Vagina (tissue), 2 donors: ENCODE data around the gene MADD. TPM values are rescaled to one million over a fixed set of nuclear protein-coding genes. Genes with fewer than 3 reads are reported as not detected.

ENCODE experiments used
- DNase-seq, 2 donors: peaks; one replicate each; pipeline ENCODE4 v3.0.0-alpha.2; 2017; ENCODE audit errors: extremely low spot score in 2 of 2
- H3K27ac ChIP-seq: fragments of 200-600 bp; sonication (generic); one replicate; pipeline ENCODE4 v1.5.1; 2019
- H3K27me3 ChIP-seq: fragments of 200-600 bp; sonication (generic); one replicate; pipeline ENCODE4 v1.5.1; 2019
- H3K36me3 ChIP-seq, 2 donors: fragments of 200-600 bp; sonication (generic); one replicate each; pipeline ENCODE4 v1.5.1; 2017 to 2019
- H3K4me1 ChIP-seq: fragments of 200-600 bp; sonication (generic); one replicate; pipeline ENCODE4 v1.5.1; 2019
- H3K4me3 ChIP-seq, 2 donors: fragments of 200-600 bp; sonication (generic); 1 replicate in 1 of 2; 2 replicates in 1 of 2; pipeline ENCODE4 v1.5.1; 2016 to 2019
- H3K9me3 ChIP-seq: fragments of 200-600 bp; sonication (generic); one replicate; pipeline ENCODE4 v1.5.1; 2019
- POLR2A ChIP-seq, 2 donors: fragments of 450-650 bp; IDR thresholded peaks; one replicate each; pipeline ENCODE4 v1.6.1; 2017; ENCODE audit warnings: antibody characterized with exemption in 2 of 2, mild to moderate bottlenecking in 2 of 2, moderate library complexity in 2 of 2
- POLR2AphosphoS5 ChIP-seq, 2 donors: sonication (generic); formaldehyde crosslinking; IDR thresholded peaks; one replicate each; pipeline ENCODE4 v1.9.0; 2017; ENCODE audit warnings: antibody characterized with exemption in 2 of 2, mild to moderate bottlenecking in 2 of 2, low read depth in 1 of 2; ENCODE audit not compliant: insufficient read depth in 1 of 2
- intact Hi-C: fragments of 100-400 bp; cut with DNase I; formaldehyde crosslinking; loops from one replicate; pipeline ENCODE4 v1.15.1; 2023
- total RNA-seq: library from RNA; depleted of rRNA; stranded (reverse); fragments of >200 nt; gene quantifications from one replicate; pipeline ENCODE4 v1.2.3, GENCODE V29; 2016
- TF ChIP-seq, protein P1 (sequence below), 3 experiments: fragments of 450-650 bp in 2 of 3; fragments of 200-600 bp in 1 of 3; sonication (generic) in 1 of 3; IDR thresholded peaks; one replicate each; pipeline ENCODE4 v1.5.1; 2017 to 2019; ENCODE audit warnings: antibody characterized with exemption in 3 of 3, mild to moderate bottlenecking in 2 of 3, moderate library complexity in 2 of 3

Gene MADD
- total RNA-seq, 1 donor from 2014 or later = 56.5 TPM

DNA sequence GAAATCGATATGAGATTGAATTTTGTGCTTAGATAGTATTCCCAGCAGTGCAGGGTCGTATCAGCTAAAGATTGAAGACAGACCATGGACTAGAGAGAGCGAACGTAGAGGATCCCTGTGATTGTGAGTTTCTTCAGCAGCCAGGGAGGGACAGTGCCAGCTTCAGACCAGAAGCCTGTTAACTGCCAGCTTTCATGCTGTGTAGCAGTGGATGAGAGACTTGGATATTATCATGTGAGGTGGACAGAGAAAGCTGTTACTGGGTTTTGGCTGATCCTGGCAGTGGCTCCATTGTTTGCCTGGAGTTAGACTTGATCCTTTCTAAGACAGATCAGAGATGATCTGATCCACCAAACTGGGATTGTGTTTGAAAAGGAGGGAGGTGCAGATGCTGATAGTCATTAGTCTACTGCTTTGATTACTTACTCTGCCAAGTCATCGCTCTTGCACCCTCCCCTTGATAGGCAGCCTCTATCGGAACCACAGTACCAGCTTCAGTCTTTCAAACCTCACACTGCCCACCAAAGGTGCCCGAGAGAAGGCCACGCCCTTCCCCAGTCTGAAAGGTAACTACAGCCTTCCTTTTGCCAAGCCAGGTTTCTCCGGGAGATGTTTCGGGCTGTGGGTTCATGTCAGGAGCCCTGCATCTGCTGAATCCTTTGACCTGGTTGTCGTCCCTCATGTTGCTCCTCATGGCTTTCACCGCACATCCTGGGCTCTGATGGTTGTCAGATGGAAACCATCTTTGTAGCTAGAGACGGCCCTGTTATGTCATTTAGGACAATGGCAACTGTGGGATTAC lies 16.2 kb downstream of the MADD start:
- Histone ChIP-seq H3K9me3 (no peaks in the 10 kb centered on the region), H3K4me1 (no peaks in the 10 kb centered on the region), H3K4me3 (no peak overlapping the region), H3K27me3 (no peaks in the 10 kb centered on the region), H3K36me3 (peaks cover 0 to 98% of the 10 kb centered on the region in 2 donors), H3K27ac (no peak overlapping the region)
- no peak for DNase-seq
- intact Hi-C loops = loop anchor here (10.0 kb wide), 1 partner anchor 69 kb away; the partner anchor contains the start of gene MYBPC3
- TF ChIP-seq, protein P1, sequence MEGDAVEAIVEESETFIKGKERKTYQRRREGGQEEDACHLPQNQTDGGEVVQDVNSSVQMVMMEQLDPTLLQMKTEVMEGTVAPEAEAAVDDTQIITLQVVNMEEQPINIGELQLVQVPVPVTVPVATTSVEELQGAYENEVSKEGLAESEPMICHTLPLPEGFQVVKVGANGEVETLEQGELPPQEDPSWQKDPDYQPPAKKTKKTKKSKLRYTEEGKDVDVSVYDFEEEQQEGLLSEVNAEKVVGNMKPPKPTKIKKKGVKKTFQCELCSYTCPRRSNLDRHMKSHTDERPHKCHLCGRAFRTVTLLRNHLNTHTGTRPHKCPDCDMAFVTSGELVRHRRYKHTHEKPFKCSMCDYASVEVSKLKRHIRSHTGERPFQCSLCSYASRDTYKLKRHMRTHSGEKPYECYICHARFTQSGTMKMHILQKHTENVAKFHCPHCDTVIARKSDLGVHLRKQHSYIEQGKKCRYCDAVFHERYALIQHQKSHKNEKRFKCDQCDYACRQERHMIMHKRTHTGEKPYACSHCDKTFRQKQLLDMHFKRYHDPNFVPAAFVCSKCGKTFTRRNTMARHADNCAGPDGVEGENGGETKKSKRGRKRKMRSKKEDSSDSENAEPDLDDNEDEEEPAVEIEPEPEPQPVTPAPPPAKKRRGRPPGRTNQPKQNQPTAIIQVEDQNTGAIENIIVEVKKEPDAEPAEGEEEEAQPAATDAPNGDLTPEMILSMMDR (IDR thresholded peaks at IDR 0.05) = no peak
- TF ChIP-seq POLR2AphosphoS5 (IDR thresholded peaks at IDR 0.05; ENCODE audit: insufficient read depth in 1 of 2, low read depth in 1 of 2) (no peak), POLR2A (IDR thresholded peaks at IDR 0.05) (no peak)

DNA sequence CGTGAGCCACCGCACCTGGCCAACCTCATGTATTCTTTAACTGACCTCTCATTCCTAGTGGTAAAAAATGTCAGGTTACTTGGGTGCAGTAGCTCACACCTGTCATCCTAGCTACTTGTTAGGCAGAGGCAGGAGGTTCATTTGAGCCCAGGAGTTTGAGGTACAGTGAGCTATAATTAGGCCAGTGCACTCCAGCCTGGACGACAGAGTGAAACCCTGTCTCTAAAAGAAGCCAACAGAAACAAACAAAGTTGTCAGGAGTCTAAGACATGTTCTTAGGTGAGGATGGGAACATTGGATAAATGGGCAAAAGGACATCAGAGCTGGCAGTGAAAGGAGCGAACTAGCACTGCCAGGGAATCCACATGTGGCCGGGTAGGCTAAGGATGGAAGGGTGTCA lies 18.1 kb downstream of the MADD start:
- Histone ChIP-seq H3K4me3 (no peak overlapping the region), H3K4me1 (no peaks in the 10 kb centered on the region), H3K27me3 (no peaks in the 10 kb centered on the region), H3K9me3 (no peaks in the 10 kb centered on the region), H3K27ac (no peak overlapping the region), H3K36me3 (peaks cover 0 to 98% of the 10 kb centered on the region in 2 donors)
- no peak for DNase-seq
- intact Hi-C loops = loop anchor here (10.0 kb wide), 1 partner anchor 67 kb away; the partner anchor contains the start of gene MYBPC3
- TF ChIP-seq POLR2A (IDR thresholded peaks at IDR 0.05) = no peak
- TF ChIP-seq POLR2AphosphoS5 (IDR thresholded peaks at IDR 0.05; ENCODE audit: insufficient read depth in 1 of 2, low read depth in 1 of 2) = no peak
- TF ChIP-seq, protein P1 (IDR thresholded peaks at IDR 0.05) = no peak

DNA sequence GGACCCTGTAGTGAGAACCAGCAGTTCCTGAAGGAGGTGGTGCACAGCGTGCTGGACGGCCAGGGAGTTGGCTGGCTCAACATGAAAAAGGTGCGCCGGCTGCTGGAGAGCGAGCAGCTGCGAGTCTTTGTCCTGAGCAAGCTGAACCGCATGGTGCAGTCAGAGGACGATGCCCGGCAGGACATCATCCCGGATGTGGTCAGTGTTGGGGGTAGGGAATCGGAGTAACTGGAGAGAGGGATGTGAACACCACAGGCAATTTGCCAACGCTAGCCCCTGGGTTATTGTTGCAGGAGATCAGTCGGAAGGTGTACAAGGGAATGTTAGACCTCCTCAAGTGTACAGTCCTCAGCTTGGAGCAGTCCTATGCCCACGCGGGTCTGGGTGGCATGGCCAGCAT lies 19.9 kb downstream of the MADD start:
- Histone ChIP-seq H3K27ac (no peak overlapping the region), H3K36me3 (peaks cover 0 to 93% of the 10 kb centered on the region in 2 donors), H3K4me3 (no peak overlapping the region), H3K4me1 (no peaks in the 10 kb centered on the region), H3K27me3 (no peaks in the 10 kb centered on the region), H3K9me3 (no peaks in the 10 kb centered on the region)
- no peak for DNase-seq
- TF ChIP-seq, protein P1 (IDR thresholded peaks at IDR 0.05) = no peak
- intact Hi-C loops = loop anchor here (10.0 kb wide), 1 partner anchor 65 kb away; the partner anchor contains the start of gene MYBPC3

DNA sequence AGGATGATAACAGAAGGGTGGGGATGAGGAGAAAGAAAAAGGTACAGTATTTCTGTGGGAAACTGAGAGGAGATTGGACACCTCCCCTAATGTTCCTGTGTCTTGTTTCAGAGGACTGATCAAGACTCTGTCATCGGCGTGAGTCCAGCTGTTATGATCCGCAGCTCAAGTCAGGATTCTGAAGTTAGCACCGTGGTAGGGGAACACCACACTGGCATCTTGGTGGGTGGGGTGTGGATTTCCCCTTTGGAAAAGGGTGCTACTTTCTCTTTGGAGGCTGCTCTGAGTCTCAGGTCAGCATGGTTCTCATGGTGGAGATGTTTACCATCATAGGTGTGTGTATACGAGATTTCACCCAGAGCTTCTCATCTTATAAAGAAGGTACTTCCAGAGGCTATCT lies 25.5 kb downstream of the MADD start:
- Histone ChIP-seq H3K36me3 (peaks cover 3 to 95% of the 10 kb centered on the region in 2 donors), H3K27ac (no peak overlapping the region), H3K4me3 (no peak overlapping the region), H3K27me3 (no peaks in the 10 kb centered on the region), H3K9me3 (no peaks in the 10 kb centered on the region), H3K4me1 (no peaks in the 10 kb centered on the region)
- intact Hi-C loops = no loop called here
- TF ChIP-seq, protein P1 (IDR thresholded peaks at IDR 0.05) = no peak
- no peak for TF ChIP-seq POLR2AphosphoS5 (IDR thresholded peaks at IDR 0.05; ENCODE audit: insufficient read depth in 1 of 2, low read depth in 1 of 2)
- no peak for TF ChIP-seq POLR2A (IDR thresholded peaks at IDR 0.05)
- DNase-seq = no peak

DNA sequence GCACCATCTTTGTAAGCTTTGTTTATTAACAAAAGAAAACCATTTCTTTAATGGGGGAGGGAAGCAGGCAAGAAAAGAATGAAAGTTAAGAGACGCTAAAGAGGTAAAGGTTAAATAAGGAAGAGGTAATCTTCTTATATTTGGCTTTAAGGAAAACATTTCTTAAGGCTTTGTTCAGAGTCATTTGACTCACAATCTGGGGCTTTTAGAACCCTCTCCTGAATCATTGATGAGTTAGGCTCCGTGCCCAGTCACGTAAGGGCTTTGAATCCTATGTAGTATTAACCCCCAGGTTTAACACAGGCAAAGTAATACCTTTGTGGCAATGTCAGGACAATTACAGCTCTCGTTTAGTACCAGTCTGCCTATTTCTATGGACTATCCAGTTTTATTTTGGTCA lies 26.1 kb downstream of the MADD start:
- TF ChIP-seq POLR2AphosphoS5 (IDR thresholded peaks at IDR 0.05; ENCODE audit: insufficient read depth in 1 of 2, low read depth in 1 of 2) = no peak
- no peak for TF ChIP-seq POLR2A (IDR thresholded peaks at IDR 0.05)
- TF ChIP-seq, protein P1 (IDR thresholded peaks at IDR 0.05) = no peak
- Histone ChIP-seq H3K4me1 (no peaks in the 10 kb centered on the region), H3K27me3 (no peaks in the 10 kb centered on the region), H3K4me3 (no peak overlapping the region), H3K9me3 (no peaks in the 10 kb centered on the region), H3K36me3 (peaks cover 3 to 95% of the 10 kb centered on the region in 2 donors), H3K27ac (no peak overlapping the region)
- no peak for DNase-seq
- intact Hi-C loops = no loop called here
